HG02610 (cell line): ENCODE results near the gene CCNJ.
"Not testable (repeated sequence)": the region's sequence is repeated elsewhere in the genome, so short reads cannot be mapped to it uniquely, and the experiment has no call there.

Experiments
- ATAC-seq: cut with Tn5 transposase; IDR thresholded peaks from one replicate; pipeline ENCODE4 v1.9.1; 2021; ENCODE audit warnings: mild to moderate bottlenecking, moderate library complexity; ENCODE audit not compliant: unreplicated experiment

CCNJ gene, protein sequence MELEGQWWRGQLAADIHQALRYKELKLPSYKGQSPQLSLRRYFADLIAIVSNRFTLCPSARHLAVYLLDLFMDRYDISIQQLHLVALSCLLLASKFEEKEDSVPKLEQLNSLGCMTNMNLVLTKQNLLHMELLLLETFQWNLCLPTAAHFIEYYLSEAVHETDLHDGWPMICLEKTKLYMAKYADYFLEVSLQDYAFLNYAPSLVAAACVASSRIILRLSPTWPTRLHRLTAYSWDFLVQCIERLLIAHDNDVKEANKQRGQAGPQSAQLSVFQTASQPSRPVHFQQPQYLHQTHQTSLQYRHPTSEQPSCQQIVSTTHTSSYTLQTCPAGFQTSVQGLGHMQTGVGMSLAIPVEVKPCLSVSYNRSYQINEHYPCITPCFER

DNA sequence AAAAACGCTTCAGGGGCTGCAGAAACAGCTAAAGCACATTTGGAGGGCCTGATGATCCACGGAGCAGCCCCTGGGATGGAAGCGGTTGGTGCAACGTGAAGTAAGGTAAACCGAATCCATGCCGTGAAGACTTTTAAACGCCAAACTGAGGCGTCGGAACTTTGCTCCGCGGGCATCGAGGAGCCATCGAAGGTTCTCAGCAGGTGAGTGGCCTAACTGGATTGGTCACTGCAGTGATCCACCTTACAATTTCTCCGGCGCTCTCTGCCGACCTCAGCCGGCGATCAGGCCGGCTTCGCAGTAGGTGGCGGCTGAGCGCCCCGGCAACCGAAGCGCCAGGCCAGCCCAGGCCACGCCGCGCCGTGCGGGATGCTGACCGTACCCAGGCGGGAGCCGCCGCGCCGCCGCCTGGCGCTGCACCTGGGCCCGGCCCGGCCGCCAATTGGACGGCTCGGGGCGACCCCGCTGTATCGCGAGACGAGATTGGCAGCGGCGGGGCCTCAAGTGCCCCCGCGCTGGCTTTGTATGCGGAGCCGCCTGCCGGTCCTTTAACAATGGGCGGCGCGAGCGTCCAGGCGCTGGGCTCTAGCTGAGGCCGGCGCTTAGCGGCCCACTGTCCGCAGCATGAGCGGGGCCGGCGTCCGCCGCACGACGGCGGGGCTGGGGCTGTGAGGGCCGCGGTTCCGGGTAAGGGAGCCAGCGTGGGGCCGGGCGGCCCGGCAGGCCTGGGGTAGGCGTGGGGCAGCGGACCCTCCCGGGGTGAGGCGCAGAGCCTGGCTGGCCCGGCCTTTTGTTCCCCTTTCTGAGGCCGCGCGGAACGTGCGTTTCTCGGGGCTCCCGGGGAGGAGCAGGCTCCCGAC lies at the start of gene CCNJ:
CCNJ (plus strand) TSS at position 551 of the 860 bp plus-strand sequence. CDS start 811 bp downstream, outside the sequence.
- peak; percentile 90 for ATAC-seq

DNA sequence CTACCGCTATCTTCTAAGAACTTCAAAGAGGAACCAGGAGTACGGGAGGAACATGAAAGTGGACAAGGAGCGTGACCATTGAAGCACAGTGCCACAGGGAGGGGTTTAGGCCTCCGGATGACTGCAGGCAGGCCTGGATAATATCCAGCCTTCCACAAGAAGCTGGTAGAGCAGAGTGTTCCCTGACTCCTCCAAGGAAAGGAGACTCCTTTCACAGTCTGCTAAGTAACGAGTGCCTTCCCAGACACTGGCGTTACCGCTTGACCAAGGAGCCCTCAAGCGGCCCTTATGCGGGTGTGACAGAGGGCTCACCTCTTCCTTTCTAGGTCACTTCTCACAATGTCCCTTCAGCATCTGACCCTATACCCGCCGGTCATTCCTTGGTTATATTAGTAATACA lies 49.0 kb upstream of the CCNJ start:
- ATAC-seq, result not testable (repeated sequence)

DNA sequence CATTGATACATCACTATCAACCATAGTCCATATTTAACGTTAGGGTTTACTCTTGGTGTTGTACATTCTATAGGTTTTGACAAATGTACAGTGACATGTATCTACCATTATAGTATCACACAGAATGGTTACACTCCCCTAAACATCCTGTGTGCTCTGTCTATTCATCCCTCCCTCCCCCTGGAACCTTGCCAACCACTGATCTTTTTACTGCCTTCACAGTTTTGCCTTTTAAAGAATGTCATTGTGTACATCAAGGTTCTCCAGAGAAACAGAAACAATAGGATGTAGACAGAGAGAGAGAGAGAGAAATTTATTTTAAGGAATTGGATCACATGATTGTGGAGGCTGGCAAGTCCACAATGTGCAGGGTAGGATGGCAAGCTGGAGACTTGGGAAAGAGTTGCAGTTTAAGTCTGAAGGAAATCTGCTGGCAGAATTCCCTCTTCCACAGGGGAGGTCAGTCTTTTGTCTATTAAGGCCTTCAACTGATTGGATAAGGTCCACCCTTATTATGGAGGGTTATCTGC lies 45.1 kb upstream of the CCNJ start:
- no peak for ATAC-seq

DNA sequence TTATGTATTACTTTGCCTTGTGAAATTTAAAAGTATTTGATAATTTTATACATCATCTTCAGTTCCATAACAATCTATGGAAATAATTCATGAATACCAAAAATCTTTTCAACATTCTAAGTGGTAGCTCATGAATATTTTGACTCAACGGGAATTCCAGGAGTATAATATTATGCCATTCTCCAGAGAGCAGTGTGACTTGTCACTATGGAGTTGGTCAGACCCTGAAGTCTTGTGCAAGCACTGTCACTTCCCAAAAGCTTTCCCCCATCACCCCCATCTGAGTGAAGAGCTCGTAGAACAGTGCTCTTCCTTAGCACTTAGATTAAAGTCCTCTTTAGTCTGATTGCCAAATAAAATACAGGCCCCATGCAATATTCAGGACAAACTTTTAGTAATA lies 29.4 kb upstream of the CCNJ start:
- no peak for ATAC-seq

DNA sequence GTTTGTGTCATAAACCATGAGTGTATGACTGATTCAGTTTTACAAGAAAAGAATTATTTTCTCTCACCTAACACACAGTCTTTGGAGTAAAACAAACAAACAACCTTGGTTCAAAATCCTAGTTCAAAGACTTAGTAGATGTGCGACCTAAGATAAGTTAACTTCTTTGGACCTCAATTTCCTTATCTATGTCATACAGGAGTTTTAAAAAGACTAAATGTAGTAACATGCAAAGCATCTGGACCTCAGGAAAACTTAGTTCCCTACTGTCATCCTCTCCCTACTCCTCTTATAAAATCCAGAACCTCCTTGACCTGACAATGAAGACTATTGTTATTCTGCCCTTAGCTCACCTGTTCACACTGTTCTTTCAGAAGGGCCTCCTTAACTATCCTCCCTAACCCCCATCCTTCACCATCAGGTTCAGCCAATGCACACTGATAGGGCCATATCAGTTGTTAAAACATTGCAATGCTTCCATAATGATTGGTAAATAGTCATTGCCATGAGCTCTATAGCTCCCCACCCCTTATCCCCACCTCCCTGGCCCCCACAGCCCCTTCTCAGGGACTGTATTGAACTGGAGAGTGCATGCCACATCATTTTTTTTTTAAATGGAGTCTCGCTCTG lies 28.8 kb upstream of the CCNJ start:
- ATAC-seq, result no peak

DNA sequence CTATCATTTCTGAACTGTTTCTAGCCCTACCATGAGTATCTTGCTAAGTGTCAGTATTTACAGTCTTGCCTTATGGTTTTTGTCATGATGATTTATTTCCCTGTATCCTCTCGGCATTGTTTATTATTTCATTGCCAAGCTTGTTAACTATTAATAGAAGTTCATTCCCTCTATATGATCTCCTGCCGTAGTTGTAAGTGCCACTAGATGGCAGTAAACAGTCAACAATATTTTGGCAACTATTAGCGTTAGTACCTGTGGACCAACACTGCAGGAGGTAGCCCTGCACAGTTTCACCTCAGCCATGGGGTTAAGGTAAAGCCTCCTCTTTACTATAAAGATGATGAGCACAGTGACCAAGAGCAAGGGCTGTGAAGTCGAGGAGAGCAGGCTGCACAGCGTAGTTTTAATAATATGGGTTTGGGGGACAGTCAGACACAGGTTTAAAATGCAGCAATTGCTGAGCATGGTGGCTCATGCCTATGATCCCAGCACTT lies 26.1 kb upstream of the CCNJ start:
- peak; percentile 59 for ATAC-seq

DNA sequence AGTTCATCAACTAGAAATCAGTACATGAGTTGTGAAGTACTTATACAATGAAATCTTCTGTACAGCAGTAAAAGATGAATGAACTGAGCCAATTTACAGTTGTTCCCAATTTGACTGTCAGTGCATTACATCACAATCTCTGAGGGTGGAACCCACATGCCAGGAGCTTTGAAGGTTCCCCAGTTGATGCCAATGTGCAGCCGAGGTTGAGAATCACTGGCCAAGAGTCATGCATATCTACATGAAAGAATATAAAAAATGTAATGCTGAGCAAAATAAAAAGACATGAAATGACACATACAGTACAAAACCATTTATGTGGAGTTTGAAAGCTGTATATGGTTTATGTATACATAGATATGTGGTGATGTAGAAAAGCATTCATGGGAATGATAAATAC lies 22.1 kb upstream of the CCNJ start:
- ATAC-seq, result no peak

DNA sequence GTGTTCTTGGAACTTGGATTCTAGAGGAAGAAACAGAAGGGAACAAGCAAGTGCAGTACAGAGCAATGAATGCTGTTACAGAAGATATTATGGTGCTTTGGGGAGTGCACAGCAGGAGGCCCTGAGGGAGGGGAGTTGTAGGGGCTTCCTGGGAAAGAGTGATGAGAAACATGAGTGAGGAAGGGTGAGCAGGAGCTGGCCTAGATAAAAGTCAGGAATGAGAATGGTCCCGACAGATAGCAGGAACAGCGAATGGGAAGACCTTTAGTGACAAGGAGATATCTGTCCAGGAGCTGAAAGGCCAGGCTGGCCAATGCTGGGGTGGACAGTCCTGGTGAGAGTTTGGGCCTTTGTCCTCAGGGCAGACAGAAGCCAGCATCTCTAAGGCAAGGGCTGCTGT lies 20.6 kb upstream of the CCNJ start:
- no peak for ATAC-seq

DNA sequence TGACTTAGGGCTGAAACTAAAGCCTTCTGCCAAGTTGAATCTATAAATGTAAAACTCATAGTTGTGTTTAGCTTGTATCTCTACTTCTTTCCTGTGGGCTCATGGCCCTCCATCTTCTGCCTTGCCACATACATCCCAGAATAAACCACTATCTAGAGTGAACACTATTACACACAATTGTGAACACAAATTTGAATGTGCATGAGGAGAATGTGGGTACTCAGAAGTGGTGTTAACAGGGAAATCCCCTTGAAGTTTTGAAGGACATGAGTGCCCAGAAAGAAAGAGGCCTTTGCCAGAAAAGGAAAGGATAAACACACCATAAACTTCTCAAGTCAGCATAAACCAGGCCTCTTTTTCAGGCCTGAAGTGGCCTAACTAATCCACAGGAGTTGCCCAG lies 20.2 kb upstream of the CCNJ start:
- no peak for ATAC-seq

DNA sequence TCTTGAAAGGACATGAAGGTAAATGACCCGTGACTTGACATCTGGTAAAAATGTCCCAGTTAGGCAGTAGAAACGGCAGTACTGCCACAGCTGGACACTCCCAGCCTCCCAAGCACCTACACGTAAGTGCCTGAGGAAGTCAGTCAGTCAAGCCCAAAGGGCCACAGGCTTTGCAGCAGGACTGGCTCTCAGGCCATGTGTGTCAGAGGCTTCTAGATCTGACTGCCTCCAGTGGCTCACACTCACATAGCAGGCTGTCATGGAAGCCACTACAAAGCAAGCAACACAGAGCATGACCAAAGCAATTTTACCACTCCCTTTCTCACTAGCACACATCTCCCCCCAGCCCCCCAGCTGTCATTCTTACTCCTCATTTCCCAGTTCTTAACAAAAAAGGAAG lies 17.8 kb upstream of the CCNJ start:
- no peak for ATAC-seq

DNA sequence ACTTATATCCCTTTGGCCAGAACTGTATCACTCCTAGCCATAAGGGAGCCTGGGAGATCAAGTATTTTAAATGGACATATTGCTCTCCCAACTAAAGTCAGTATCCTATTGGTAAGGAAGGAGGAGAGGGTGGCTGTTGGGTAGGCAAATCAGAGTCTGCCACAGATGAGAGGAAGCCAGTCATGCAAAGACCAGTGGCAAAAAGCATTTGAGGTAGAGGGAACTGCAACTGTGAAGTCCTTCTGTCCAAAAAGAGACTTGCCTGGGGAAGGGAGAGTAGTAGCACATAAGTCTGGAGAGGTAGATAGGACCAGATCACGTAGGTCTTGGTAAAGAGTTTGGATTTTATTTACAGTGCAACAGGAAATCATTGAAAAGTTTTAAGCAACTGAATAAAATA lies 8.8 kb upstream of the CCNJ start:
- no peak for ATAC-seq

DNA sequence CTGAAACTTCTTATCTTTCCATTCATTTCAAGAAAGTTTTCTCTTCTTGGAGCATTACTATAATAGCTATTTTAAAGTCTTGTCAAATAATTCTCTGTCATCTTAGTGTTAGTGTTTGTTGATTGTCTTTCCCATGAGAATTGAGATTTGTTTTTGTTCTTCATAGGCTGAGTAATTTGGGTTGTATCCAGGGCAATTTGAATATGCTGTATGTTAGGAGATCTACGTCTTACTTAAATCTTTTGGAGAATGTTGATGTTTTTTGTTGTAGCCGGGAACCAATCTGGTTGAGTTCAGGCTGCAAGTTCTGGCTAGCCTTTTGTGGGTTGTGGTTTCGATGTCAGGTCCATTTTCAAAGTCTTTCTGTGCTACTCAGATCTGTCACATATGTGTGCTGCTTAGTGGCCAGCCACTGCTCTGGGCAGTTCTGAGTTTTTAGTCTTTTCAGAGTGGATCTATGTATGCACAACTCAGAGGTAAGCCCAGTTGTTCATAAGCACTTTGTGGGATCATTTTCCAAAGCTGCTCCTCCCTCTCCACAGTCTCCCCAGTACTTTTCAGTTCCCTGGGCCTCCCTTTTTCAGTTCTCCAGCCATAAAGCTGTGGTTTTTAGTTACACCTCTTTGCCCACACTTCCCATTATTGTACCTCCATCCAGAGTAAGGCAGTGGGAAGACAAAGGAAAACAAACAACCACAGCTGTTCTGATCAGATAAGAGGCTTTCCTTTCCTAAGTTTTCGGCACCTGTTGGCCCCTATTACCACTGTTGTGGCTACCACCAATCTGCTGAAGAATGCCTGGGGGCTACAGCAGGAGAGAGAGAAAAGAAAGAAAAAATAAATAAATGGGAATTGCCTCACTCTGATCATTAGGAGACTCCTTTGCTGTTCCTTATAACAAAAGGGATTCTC lies 4.7 kb upstream of the CCNJ start:
- no peak for ATAC-seq

DNA sequence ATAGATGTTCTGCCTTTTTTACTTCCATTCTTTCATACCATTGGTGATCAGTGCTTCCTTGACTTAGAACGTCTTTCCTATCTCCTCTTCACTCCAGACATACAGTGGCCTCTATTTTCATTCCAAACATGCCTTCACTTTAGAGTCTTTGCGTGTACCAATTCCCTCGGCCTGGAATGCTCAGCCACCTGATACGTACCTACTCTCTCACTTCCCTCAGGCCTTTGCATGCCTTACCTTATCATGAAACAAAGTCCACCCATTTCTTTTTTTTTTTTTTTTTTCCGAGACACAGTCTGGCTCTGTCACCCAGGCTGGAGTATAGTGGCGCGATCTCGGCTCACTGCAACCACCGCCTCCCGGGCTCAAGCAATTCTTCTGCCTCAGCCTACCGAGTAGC lies 2.2 kb upstream of the CCNJ start:
- no peak for ATAC-seq

DNA sequence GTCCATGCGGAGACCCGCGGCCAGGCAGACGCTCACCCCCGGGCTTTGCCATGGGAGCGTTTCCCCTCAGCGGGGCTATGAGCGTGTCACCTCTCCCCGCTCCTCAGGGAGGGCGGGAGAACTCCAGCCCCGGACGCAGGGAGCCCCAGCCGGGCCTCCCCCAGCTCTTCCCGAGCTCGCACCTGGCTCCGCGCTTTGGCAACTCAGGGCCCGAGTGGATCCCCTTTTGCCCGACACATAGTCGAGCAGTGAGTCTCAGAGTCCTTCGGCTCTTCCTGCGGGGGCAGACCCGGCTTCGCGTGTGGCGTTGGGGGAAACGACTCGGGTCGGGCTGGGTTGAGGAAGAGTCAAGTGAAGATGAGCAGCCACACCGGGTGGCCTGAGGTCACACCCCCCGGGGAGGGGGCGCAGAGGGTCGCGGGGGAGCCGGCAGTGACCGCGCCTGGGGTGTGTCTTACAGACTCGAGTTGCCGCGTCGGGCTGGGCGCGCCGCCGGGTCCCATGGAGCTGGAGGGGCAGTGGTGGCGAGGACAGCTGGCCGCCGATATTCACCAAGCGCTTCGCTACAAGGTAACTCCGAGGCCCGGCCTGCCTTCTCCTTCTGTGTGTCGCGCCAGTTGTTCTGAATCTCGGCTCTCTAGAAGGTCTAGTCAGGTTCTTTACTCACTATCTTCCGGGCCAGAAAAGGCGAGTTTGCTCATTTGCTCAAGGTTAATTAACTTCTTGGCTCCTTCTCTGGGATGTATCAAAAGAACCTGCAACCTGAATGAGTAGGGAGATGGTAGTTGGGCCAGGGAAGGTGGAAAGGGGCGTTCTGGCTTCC lies 721 bp downstream of the CCNJ start:
- peak; percentile 37 for ATAC-seq

DNA sequence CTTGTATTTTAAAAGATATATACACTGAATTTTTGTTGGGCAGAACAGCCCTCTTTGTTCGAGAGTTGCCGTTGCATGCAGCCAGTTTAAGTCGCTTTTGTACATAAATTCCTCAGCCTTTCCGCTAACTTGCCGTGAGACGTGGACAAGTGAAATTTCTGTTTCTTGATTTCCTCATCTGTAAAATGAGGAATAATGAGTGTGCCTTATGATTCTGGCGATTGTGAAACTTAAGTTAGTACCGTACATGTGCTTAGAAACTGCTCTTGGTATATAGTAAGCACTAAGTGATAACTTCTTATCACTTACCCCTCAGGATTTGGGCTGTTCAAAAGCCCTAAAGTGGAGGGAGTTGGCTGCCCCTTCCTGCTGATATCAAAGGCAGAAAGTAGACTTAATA lies 1.4 kb downstream of the CCNJ start:
- no peak for ATAC-seq

DNA sequence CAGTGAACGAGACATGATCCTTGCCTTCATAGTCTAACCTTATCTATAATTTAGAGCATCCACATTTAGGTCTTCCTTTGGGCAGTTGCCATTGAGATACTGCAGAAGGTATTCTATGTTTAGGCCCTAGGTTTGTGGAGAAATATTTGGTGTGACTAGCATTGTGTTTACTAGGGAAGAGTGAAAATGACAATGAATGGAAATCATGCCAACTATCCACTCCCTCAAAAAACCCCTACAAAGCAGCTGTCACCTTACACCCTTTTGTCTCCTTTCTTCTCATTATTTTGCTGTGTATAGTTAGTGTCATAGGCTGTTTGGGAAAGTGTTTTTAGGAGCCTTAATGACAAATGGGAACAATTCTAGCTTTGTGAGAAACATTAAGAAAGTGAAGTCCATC lies 3.2 kb downstream of the CCNJ start:
- no peak for ATAC-seq

DNA sequence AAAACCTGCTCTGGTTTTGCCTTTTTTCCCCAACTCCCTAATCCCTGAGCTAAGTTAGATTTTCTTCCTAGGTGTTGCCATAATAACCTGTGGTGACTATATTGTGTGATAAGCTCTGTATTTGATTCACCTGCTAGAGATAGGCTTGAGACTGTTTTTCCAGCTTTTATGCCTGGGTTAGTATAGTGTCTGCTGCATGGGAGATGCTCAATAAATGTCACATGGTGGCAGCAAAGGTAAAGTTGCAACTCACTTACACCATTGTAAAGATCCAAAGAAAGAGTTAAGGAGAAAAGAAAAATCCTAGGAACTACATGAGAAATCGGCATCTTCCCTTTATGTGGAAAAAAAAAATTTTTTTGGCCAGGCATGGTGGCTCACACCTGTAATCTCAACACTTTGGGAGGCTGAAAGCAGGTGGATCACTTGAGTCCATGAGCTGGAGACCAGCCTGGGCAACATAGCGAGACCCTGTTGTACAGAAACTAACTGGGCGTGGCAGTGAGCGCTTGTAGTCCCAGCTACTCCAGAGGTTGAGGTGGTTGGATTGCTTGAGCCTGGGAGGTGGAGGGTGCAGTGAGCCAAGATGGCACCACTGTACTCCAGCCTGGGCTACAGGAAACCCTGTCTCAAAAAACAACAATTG lies 3.7 kb downstream of the CCNJ start:
- no peak for ATAC-seq

DNA sequence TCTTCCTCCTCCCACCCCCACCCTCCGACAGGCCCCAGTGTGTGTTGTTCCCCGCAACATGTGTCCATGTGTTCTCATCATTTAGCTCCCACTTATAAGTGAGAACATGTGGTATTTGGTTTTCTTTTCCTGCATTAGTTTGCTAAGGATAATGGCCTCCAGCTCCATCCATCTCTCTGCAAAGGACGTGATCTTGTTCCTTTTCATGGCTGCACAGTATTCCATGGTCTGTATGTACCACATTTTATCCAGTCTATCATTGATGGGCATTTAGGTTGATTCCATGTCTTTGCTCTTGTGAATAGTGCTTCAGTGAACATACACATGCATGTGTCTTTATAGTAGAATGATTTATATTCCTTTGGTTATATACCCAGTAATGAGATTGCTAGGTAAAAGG lies 4.5 kb downstream of the CCNJ start:
- ATAC-seq, result not testable (repeated sequence)

DNA sequence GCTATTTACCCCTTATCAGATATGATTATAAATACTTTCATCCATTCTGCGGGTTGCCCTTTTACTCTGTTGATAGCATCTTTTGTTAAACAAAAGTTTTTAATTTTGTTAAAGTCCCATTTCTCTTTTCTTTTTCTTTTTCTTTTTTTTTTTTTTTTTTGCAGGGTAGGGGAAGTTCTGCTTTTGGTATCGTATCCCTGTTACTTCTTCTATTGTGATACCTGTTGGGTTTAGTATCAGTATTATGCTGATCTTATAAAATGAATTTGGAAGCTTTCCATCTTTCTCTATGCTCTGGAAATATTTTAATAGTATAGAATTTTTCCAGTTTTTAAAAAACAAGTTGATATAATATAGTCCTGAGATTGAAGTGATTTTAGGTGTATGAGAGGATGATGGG lies 6.0 kb downstream of the CCNJ start:
- no peak for ATAC-seq
